B cell (primary cell): ENCODE data around the gene DENND2A. TPM values are rescaled to one million over a fixed set of nuclear protein-coding genes. Genes with fewer than 3 reads are reported as not detected.

Source experiments
- ATAC-seq: fragments of 200-7000 bp; cut with Tn5 transposase; one replicate; pipeline ENCODE4 v1.10.0; 2021; ENCODE audit warnings: low read depth, mild to moderate bottlenecking, moderate number of reproducible peaks, moderate library complexity
- CTCF ChIA-PET: fragments of 350-600 bp; sonication (Branson Sonifier 250); formaldehyde crosslinking; loops from one replicate; lab custom pipeline; 2021; ENCODE audit warnings: antibody characterized with exemption, inconsistent platforms; lab: Charles Lee
- POLR2A ChIA-PET: fragments of 350-600 bp; sonication (Branson Sonifier 250); formaldehyde crosslinking; loops from one replicate; lab custom pipeline; 2021; ENCODE audit warnings: antibody characterized with exemption; lab: Charles Lee
- DNase-seq: peaks from one replicate; pipeline ENCODE4 v3.0.0; 2013
- H2AFZ ChIP-seq: 2 replicates; pipeline ENCODE4 v1.6.1; 2012; ENCODE audit warnings: mild to moderate bottlenecking, low read depth, low read length; ENCODE audit not compliant: insufficient read depth, poor library complexity, severe bottlenecking
- H3K27ac ChIP-seq, 2 donors: 1 replicate in 1 of 2; 2 replicates in 1 of 2; pipeline ENCODE4 v1.5.1; 2012 to 2013; ENCODE audit warnings: low read length in 2 of 2, mild to moderate bottlenecking in 2 of 2, moderate library complexity in 1 of 2
- H3K27me3 ChIP-seq, 4 experiments: fragments of 200-600 bp in 1 of 4; sonication (generic) in 1 of 4; replicated peaks in 1 of 4; 1 replicate in 2 of 4; 2 replicates in 2 of 4; pipeline versions ENCODE4 v1.6.1 to v1.7.0; 2013 to 2016; ENCODE audit warnings: low read length in 3 of 4, mild to moderate bottlenecking in 2 of 4, mixed read lengths in 1 of 4, moderate library complexity in 1 of 4; ENCODE audit not compliant: insufficient read depth in 4 of 4, control insufficient read depth in 3 of 4; ENCODE audit errors: control extremely low read depth in 1 of 4
- H3K36me3 ChIP-seq, 2 experiments: replicated peaks in 1 of 2; 1 replicate in 1 of 2; 2 replicates in 1 of 2; pipeline versions ENCODE4 v1.6.1 to v1.7.1; 2013; ENCODE audit warnings: low read length in 1 of 2; ENCODE audit not compliant: insufficient read depth in 2 of 2, control insufficient read depth in 1 of 2; ENCODE audit errors: control extremely low read depth in 1 of 2, extremely low read depth in 1 of 2
- H3K4me1 ChIP-seq, 2 donors: fragments of 200-600 bp in 1 of 2; sonication (generic) in 1 of 2; 1 replicate in 1 of 2; 2 replicates in 1 of 2; pipeline versions ENCODE4 v1.5.1 to v1.6.1; 2013 to 2017; ENCODE audit warnings: low read length in 2 of 2; ENCODE audit not compliant: control insufficient read depth in 2 of 2, insufficient read depth in 2 of 2
- H3K4me2 ChIP-seq: replicated peaks from 2 replicates; pipeline ENCODE3; 2012; ENCODE audit warnings: mild to moderate bottlenecking, low read depth, low read length; ENCODE audit not compliant: poor library complexity, severe bottlenecking
- H3K4me3 ChIP-seq, 5 experiments: fragments of 200-600 bp in 1 of 5; sonication (generic) in 1 of 5; 1 replicate in 3 of 5; 2 replicates in 2 of 5; pipeline versions ENCODE4 v1.5.1 to v1.7.0; 2011 to 2016; ENCODE audit warnings: low read length in 4 of 5, mild to moderate bottlenecking in 4 of 5, low read depth in 2 of 5, control low read depth in 1 of 5, moderate library complexity in 1 of 5; ENCODE audit not compliant: insufficient read depth in 1 of 5; ENCODE audit errors: control extremely low read depth in 1 of 5, extremely low read depth in 1 of 5
- H3K79me2 ChIP-seq: fragments of 200-600 bp; sonication (generic); one replicate; pipeline ENCODE4 v1.6.0; 2016; ENCODE audit warnings: low read length; ENCODE audit not compliant: control insufficient read depth, insufficient read depth
- H3K9ac ChIP-seq: fragments of 200-600 bp; sonication (generic); 2 replicates; pipeline ENCODE4 v1.6.1; 2017; ENCODE audit warnings: mild to moderate bottlenecking, low read length, moderate library complexity
- H3K9me3 ChIP-seq, 3 donors: one replicate each; pipeline versions ENCODE4 v1.6.1 to v1.7.1; 2013; ENCODE audit warnings: low read length in 2 of 3; ENCODE audit not compliant: control insufficient read depth in 2 of 3, insufficient read depth in 1 of 3; ENCODE audit errors: control extremely low read depth in 1 of 3
- H4K20me1 ChIP-seq: 2 replicates; pipeline ENCODE4 v1.6.0; 2012; ENCODE audit warnings: mild to moderate bottlenecking, low read length; ENCODE audit not compliant: insufficient read depth, control insufficient read depth, poor library complexity, severe bottlenecking
- H3K27ac Mint-ChIP-seq: one replicate; pipeline ENCODE4 v1.8.0; 2021; ENCODE audit warnings: mixed read lengths
- H3K27me3 Mint-ChIP-seq: one replicate; pipeline ENCODE4 v1.8.0; 2021; ENCODE audit warnings: mixed read lengths
- H3K4me1 Mint-ChIP-seq: one replicate; pipeline ENCODE4 v1.8.0; 2021; ENCODE audit warnings: mixed read lengths
- H3K4me3 Mint-ChIP-seq: one replicate; pipeline ENCODE4 v1.8.0; 2021; ENCODE audit warnings: mixed read lengths
- H3K9me3 Mint-ChIP-seq: one replicate; pipeline ENCODE4 v1.8.0; 2022; ENCODE audit warnings: mixed read lengths; ENCODE audit not compliant: insufficient read depth
- CTCF ChIP-seq: fragments of 200-600 bp; IDR thresholded peaks from one replicate; pipeline ENCODE4 v1.8.0; 2022; ENCODE audit warnings: antibody characterized with exemption, mild to moderate bottlenecking
- EZH2 ChIP-seq: IDR thresholded peaks from 2 replicates; pipeline ENCODE4 v1.6.1; 2012; ENCODE audit warnings: borderline replicate concordance, low read depth, mild to moderate bottlenecking, moderate library complexity, low read length; ENCODE audit not compliant: insufficient read depth, poor library complexity, severe bottlenecking
- WGBS: methylation state at CpG from one replicate; pipeline ENCODE4 v1.1.5; 2013; ENCODE audit warnings: missing lambda C conversion rate; ENCODE audit not compliant: insufficient coverage; 5-methylcytosine and 5-hydroxymethylcytosine counted together
- intact Hi-C: fragments of 100-400 bp; cut with micrococcal nuclease; formaldehyde crosslinking; loops from one replicate; pipeline ENCODE4 v1.10.0; 2022
- polyA plus RNA-seq: library from polyadenylated mRNA; depleted of rRNA; stranded (reverse); fragments of >200 nt; gene quantifications from 2 replicates; pipeline ENCODE4 v1.2.3, GENCODE V29; 2012
- total RNA-seq, 2 donors: library from RNA; stranded (reverse); fragments of 120-200 nt in 1 of 2; gene quantifications; 1 replicate in 1 of 2; 2 replicates in 1 of 2; pipeline versions ENCODE4 v1.2.3 to v1.2.4, GENCODE V29; 2013 to 2022

DENND2A gene
- total and polyA plus RNA-seq, 2 donors (not counting 1 experiment from before 2014, with no cell fraction given) = 0.31 TPM; not detected in 1

- ATAC-seq (no peak), DNase-seq (no peak)
- H3K27me3 ChIP-seq = peaks cover 0 to 3% (median 0%) of the 10 kb centered on the region in 4 experiments
- H2AFZ ChIP-seq = peak overlapping the region; percentile 22
- intact Hi-C loops = no loop called here
- no peaks in the 10 kb centered on the region for H3K9me3 Mint-ChIP-seq
- H3K36me3 ChIP-seq = no peaks in the 10 kb centered on the region
- H3K4me3 Mint-ChIP-seq = no peak overlapping the region
- TF ChIP-seq CTCF (no peak), EZH2 (no peak)
- no peaks in the 10 kb centered on the region for H4K20me1 ChIP-seq
- no peak overlapping the region for H3K4me3 ChIP-seq
- peaks cover 7% of the 10 kb centered on the region for H3K4me1 Mint-ChIP-seq
- ChIA-PET CTCF (interaction anchor here (1.4 to 6.2 kb wide), 4 partner anchors 16 to 494 kb away, joined by 7 to 70 read pairs (median 37); partner anchors contain the start of gene MRPS33), POLR2A (no interaction called here)
- no peak overlapping the region for H3K27ac ChIP-seq
- WGBS = 89% methylated on average over 7 of the region's 7 CpGs
- peaks cover 0 to 5% of the 10 kb centered on the region in 2 donors for H3K4me1 ChIP-seq
- peaks cover 0 to 2% (median 0%) of the 10 kb centered on the region in 3 donors for H3K9me3 ChIP-seq
- H3K79me2 ChIP-seq = no peaks in the 10 kb centered on the region
- peaks cover 20% of the 10 kb centered on the region for H3K27me3 Mint-ChIP-seq
- H3K4me2 ChIP-seq = no peak overlapping the region
- H3K27ac Mint-ChIP-seq = no peak overlapping the region
- H3K9ac ChIP-seq = no peak overlapping the region
Measured at GRCh38 chr7:140519007-140519399, 121.6 kb downstream of the DENND2A start.

- H2AFZ ChIP-seq = peak overlapping the region; percentile 47
- no peaks in the 10 kb centered on the region for H3K79me2 ChIP-seq
- Mint-ChIP-seq H3K27ac (no peak overlapping the region), H3K27me3 (peaks cover 21% of the 10 kb centered on the region), H3K4me1 (peaks cover 4% of the 10 kb centered on the region), H3K4me3 (no peak overlapping the region), H3K9me3 (no peaks in the 10 kb centered on the region)
- 85% methylated on average over 15 of the region's 15 CpGs for WGBS
- intact Hi-C loops = loop anchor here (1.0 kb wide), 2 partner anchors 135 to 494 kb away; no protein-coding TSS in a partner anchor
- H3K27ac ChIP-seq = no peak overlapping the region
- H3K36me3 ChIP-seq = no peaks in the 10 kb centered on the region
- H3K4me2 ChIP-seq = peak overlapping the region; percentile 33
- peaks cover 0 to 5% of the 10 kb centered on the region in 2 donors for H3K4me1 ChIP-seq
- POLR2A ChIA-PET = no interaction called here
- no peak overlapping the region for H3K4me3 ChIP-seq
- no peak for ATAC-seq
- H3K27me3 ChIP-seq = peaks cover 0 to 3% (median 0%) of the 10 kb centered on the region in 4 experiments
- H3K9ac ChIP-seq = no peak overlapping the region
- H4K20me1 ChIP-seq = no peaks in the 10 kb centered on the region
- no peak for TF ChIP-seq CTCF
- TF ChIP-seq EZH2 = no peak
- DNase-seq = no peak
- H3K9me3 ChIP-seq = peaks cover 0 to 2% (median 0%) of the 10 kb centered on the region in 3 donors
- CTCF ChIA-PET = interaction anchor here (0.6 to 6.2 kb wide), 13 partner anchors 10 to 1015 kb away, joined by 3 to 70 read pairs (median 7); partner anchors contain the start of gene MRPS33
Measured at GRCh38 chr7:140518370-140519006, 122.1 kb downstream of the DENND2A start.
